Measurements from ENCODE around the gene NSUN5.

GRCh38 chr7:73345538-73345937 is 36.9 kb upstream of the NSUN5 start:
- no peak for TF ChIP-seq CTCF (IDR thresholded peaks at IDR 0.05)
- TF ChIP-seq POLR2A (IDR thresholded peaks at IDR 0.05), result no peak

Data from heart left ventricle (tissue), 13 donors.